A673 (cell line): ENCODE results near the gene CNTN2. TPM values are rescaled to one million over a fixed set of nuclear protein-coding genes. Genes with fewer than 3 reads are reported as not detected.

ENCODE experiments used
- BruUV-seq: library from RNA; stranded (reverse); fragments of 400-500 nt; replicated peaks from 2 replicates; lab custom pipeline; 2021; lab: Mats Ljungman, UMichigan
- CTCF ChIA-PET: fragments of 300-600 bp; sonication (Branson Sonifier 250); formaldehyde crosslinking; loops from one replicate; lab custom pipeline; 2022; ENCODE audit warnings: antibody characterized with exemption; lab: Charles Lee
- POLR2A ChIA-PET: fragments of 300-600 bp; sonication (Branson Sonifier 250); formaldehyde crosslinking; loops from one replicate; lab custom pipeline; 2022; ENCODE audit warnings: antibody characterized with exemption; ENCODE audit not compliant: low non-redundant PET; lab: Charles Lee
- DNase-seq: peaks from one replicate; pipeline ENCODE4 v3.0.0-alpha.2; 2015; ENCODE audit warnings: low spot score
- H3K27ac ChIP-seq: fragments of 200-600 bp; sonication (generic); 2 replicates; pipeline ENCODE4 v1.5.1; 2016; ENCODE audit warnings: mixed run types, low read depth, mild to moderate bottlenecking, mixed read lengths, antibody characterized with exemption, low read length; ENCODE audit not compliant: poor library complexity, severe bottlenecking
- H3K27me3 ChIP-seq: fragments of 200-600 bp; sonication (generic); replicated peaks from 2 replicates; pipeline ENCODE4 v1.6.1; 2017; ENCODE audit warnings: mixed run types, low read depth, mild to moderate bottlenecking, mixed read lengths, antibody characterized with exemption, low read length; ENCODE audit not compliant: insufficient read depth, poor library complexity
- H3K36me3 ChIP-seq: fragments of 200-600 bp; sonication (generic); 2 replicates; pipeline ENCODE4 v1.6.1; 2016; ENCODE audit warnings: mixed run types, mild to moderate bottlenecking, mixed read lengths, antibody characterized with exemption, low read length; ENCODE audit not compliant: insufficient read depth, poor library complexity, severe bottlenecking
- H3K4me1 ChIP-seq: fragments of 200-600 bp; sonication (generic); 2 replicates; pipeline ENCODE4 v1.6.1; 2017; ENCODE audit warnings: mixed run types, mild to moderate bottlenecking, mixed read lengths, antibody characterized with exemption, low read length; ENCODE audit not compliant: insufficient read depth, poor library complexity, severe bottlenecking
- H3K4me3 ChIP-seq: fragments of 200-600 bp; sonication (generic); 2 replicates; pipeline ENCODE4 v1.5.1; 2016; ENCODE audit warnings: low read depth, mixed run types, mild to moderate bottlenecking, mixed read lengths, low read length; ENCODE audit not compliant: poor library complexity, severe bottlenecking
- H3K9me3 ChIP-seq: fragments of 200-600 bp; sonication (generic); 2 replicates; pipeline ENCODE4 v1.6.1; 2016; ENCODE audit warnings: mixed run types, low read depth, mild to moderate bottlenecking, mixed read lengths, antibody characterized with exemption, low read length; ENCODE audit not compliant: poor library complexity, severe bottlenecking
- EZH2 ChIP-seq: fragments of 200-600 bp; sonication (generic); IDR thresholded peaks from 2 replicates; pipeline ENCODE4 v1.6.1; 2017; ENCODE audit warnings: borderline replicate concordance, low read depth, mild to moderate bottlenecking, mixed read lengths, antibody characterized with exemption, low read length; ENCODE audit not compliant: poor library complexity, severe bottlenecking
- intact Hi-C: fragments of 100-400 bp; cut with micrococcal nuclease; formaldehyde crosslinking; loops from one replicate; pipeline ENCODE4 v1.10.0; 2022; ENCODE audit not compliant: unreplicated experiment
- total RNA-seq: library from RNA; stranded (reverse); gene quantifications from 2 replicates; pipeline ENCODE4 v1.2.3, GENCODE V29; 2021
- TF ChIP-seq, protein P1 (sequence below): fragments of 300-800, 200-600 bp; sonication (generic); conservative IDR thresholded peaks from 2 replicates; pipeline ENCODE4 v1.5.1; 2017; ENCODE audit warnings: low read depth, mild to moderate bottlenecking, antibody characterized with exemption, low read length, moderate library complexity, mixed read lengths

Gene CNTN2
- total RNA-seq, 1 experiment from 2014 or later, result not detected

DNA sequence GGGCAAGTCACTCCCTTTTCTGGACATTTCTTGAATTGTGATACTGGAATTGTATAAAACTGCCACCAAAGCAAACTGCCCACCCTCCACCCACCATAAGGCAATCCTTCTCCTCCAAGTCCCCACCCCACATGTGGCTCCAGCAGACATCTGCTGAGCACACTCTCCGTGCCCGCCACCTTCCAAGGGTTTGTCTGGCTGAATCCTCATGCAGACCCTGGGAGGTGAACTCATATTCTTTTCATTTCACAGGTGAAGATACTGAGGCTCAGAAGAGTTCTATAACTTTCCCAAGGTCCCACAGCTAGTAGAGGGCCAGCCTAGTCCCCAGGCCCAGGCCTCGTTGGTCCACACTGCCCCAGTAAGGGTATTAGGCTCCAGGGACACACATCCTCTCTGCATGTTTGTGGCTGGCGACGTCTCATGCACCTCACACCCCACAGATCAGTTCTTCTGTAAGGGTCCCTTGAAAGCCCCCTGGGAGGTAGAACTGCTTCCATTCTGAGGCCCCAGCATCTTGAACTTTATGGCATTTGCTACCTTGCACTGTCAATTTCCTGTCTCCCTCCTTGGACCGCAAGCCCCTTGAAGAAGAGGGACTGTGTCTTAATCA, 14.1 kb downstream of the CNTN2 start:
- no peaks in the 10 kb centered on the region for H3K36me3 ChIP-seq
- H3K27me3 ChIP-seq, result no peaks in the 10 kb centered on the region
- POLR2A ChIA-PET, result no interaction called here
- no peak for DNase-seq
- H3K9me3 ChIP-seq, result no peaks in the 10 kb centered on the region
- no TSS peak for BruUV-seq
- no peak overlapping the region for H3K4me3 ChIP-seq
- TF ChIP-seq, protein P1, sequence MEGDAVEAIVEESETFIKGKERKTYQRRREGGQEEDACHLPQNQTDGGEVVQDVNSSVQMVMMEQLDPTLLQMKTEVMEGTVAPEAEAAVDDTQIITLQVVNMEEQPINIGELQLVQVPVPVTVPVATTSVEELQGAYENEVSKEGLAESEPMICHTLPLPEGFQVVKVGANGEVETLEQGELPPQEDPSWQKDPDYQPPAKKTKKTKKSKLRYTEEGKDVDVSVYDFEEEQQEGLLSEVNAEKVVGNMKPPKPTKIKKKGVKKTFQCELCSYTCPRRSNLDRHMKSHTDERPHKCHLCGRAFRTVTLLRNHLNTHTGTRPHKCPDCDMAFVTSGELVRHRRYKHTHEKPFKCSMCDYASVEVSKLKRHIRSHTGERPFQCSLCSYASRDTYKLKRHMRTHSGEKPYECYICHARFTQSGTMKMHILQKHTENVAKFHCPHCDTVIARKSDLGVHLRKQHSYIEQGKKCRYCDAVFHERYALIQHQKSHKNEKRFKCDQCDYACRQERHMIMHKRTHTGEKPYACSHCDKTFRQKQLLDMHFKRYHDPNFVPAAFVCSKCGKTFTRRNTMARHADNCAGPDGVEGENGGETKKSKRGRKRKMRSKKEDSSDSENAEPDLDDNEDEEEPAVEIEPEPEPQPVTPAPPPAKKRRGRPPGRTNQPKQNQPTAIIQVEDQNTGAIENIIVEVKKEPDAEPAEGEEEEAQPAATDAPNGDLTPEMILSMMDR, result no peak
- no peak for TF ChIP-seq EZH2
- H3K4me1 ChIP-seq, result no peaks in the 10 kb centered on the region
- intact Hi-C loops, result no loop called here
- CTCF ChIA-PET, result no interaction called here
- H3K27ac ChIP-seq, result no peak overlapping the region

DNA sequence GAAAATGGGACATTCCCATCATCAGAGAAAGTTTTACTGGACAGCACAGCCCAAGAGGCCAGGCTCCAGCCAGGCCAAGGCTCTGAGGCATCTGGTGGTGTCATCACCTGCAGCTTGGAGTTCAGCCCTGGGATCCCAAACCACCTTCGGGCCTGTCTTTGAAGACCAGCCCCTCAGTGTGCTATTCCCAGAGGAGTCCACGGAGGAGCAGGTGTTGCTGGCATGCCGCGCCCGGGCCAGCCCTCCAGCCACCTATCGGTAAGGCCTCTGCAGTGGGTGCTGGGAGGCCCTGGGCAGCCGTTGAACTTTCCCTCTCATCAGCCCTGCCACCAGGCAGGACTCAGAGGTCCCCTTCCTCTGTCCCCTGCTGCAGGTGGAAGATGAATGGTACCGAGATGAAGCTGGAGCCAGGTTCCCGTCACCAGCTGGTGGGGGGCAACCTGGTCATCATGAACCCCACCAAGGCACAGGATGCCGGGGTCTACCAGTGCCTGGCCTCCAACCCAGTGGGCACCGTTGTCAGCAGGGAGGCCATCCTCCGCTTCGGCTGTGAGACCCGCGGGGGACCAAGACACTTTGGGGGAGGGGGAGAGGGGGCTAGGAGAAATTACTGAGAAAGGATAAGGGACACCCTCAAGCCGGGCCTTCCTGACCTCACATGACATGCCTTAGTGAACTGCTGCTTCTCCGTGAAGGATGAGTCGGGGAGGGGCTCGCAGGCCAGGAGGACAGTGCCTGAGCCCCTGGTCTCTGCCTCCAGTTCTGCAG, 15.0 kb downstream of the CNTN2 start:
- Histone ChIP-seq H3K9me3 (no peaks in the 10 kb centered on the region), H3K27ac (no peak overlapping the region), H3K36me3 (no peaks in the 10 kb centered on the region), H3K4me3 (no peak overlapping the region), H3K4me1 (no peaks in the 10 kb centered on the region), H3K27me3 (no peaks in the 10 kb centered on the region)
- no TSS peak for BruUV-seq
- CTCF ChIA-PET, result interaction anchor here (0.6 kb wide), 1 partner anchor 25 kb away, joined by 3 read pairs; no protein-coding TSS in a partner anchor
- intact Hi-C loops, result no loop called here
- no peak for TF ChIP-seq EZH2
- TF ChIP-seq, protein P1, result no peak
- POLR2A ChIA-PET, result no interaction called here
- no peak for DNase-seq

DNA sequence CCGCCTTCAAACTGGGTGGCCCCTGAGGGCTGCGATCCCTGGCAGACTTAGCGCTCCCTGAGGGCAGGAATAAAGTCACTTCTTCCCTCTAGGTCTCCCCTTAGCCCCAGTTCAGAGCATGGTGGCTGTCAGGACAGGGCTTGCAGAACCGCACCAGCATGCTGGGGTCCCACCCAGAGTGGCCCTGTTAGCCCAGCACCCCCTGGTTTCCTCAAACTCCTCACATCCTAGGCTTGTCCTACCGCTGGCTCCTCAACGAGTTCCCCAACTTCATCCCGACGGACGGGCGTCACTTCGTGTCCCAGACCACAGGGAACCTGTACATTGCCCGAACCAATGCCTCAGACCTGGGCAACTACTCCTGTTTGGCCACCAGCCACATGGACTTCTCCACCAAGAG, 15.8 kb downstream of the CNTN2 start:
- no TSS peak for BruUV-seq
- CTCF ChIA-PET, result no interaction called here

More for the DNA sequence above, 15.8 kb downstream of the CNTN2 start:
- no peak overlapping the region for H3K27ac ChIP-seq
- H3K4me3 ChIP-seq, result no peak overlapping the region
- no peak for TF ChIP-seq EZH2
- TF ChIP-seq, protein P1, result no peak
- H3K27me3 ChIP-seq, result no peaks in the 10 kb centered on the region
- no peaks in the 10 kb centered on the region for H3K36me3 ChIP-seq
- no peaks in the 10 kb centered on the region for H3K4me1 ChIP-seq
- no peak for DNase-seq
- POLR2A ChIA-PET, result no interaction called here
- H3K9me3 ChIP-seq, result no peaks in the 10 kb centered on the region
- intact Hi-C loops, result no loop called here
